ENCODE measurements around the gene TNRC6C. TPM values are rescaled to one million over a fixed set of nuclear protein-coding genes. Genes with fewer than 3 reads are reported as not detected.

Gene TNRC6C
- total RNA-seq, 4 donors from 2014 or later = 5.3 to 15.4 (median 6.8) TPM

DNA sequence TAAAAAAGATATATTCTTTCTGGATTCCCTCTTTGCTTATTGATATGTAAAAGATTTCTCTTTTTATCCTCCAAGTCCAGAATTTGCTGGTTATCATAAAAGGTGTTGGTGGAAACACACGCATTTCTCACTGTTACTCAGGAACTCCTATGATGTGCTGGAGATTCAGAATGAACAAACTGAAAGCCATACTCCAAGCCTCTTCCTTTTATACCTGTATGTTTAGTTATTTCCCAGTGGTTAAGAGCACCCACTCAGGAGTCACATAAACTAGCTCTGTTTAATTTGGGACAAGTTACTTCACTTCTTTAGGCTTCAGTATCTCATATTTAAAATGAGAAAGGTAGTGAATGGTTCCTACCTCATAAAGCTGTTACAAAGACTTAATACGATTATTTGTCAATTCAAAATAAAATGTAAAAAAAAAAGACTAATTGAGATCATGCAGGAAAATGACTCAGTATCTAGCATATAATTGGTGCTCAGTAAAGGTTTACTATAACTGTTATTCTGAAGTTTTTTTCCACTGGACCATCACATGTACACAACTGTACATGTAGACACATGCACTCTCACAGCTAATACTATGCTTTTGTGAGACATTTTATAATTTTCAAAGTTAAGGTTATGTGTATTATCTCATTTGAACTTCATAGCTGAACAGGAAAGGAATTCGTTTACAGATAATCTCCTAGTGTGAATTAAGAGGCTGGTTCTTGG lies 47.1 kb downstream of the TNRC6C start:
- TF ChIP-seq POLR2A (IDR thresholded peaks at IDR 0.05) = no peak
- TF ChIP-seq, protein P1, sequence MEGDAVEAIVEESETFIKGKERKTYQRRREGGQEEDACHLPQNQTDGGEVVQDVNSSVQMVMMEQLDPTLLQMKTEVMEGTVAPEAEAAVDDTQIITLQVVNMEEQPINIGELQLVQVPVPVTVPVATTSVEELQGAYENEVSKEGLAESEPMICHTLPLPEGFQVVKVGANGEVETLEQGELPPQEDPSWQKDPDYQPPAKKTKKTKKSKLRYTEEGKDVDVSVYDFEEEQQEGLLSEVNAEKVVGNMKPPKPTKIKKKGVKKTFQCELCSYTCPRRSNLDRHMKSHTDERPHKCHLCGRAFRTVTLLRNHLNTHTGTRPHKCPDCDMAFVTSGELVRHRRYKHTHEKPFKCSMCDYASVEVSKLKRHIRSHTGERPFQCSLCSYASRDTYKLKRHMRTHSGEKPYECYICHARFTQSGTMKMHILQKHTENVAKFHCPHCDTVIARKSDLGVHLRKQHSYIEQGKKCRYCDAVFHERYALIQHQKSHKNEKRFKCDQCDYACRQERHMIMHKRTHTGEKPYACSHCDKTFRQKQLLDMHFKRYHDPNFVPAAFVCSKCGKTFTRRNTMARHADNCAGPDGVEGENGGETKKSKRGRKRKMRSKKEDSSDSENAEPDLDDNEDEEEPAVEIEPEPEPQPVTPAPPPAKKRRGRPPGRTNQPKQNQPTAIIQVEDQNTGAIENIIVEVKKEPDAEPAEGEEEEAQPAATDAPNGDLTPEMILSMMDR (IDR thresholded peaks at IDR 0.05) = no peak
- no peak for DNase-seq (ENCODE audit: low spot score in 2 of 2)
- intact Hi-C loops (cut with DNase I; ENCODE audit: low total_unique reads) = no loop called here
- no peak overlapping the region for H3K4me3 ChIP-seq (ENCODE audit: low read depth, poor library complexity, severe bottlenecking)
- 88 to 91% methylated on average over 3 of the region's 3 CpGs for WGBS, 2 donors

DNA sequence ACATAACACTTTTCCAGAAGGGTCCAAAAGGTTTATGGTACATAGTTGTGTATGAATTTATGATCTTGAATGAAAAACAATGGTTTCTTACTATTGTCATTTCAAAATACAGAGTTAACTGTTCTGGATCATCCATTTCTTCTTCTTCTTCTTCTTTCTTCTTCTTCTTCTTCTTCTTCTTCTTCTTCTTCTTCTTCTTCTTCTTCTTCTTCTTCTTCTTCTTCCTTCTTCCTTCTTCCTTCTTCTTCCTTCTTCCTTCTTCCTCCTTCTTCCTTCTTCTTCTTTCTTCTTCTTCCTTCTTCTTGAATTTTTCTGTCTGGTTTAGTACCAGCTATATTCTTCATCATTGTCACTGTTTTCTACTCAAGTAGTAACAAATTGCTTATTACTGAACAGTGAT lies 47.8 kb downstream of the TNRC6C start:
- no peak for DNase-seq (ENCODE audit: low spot score in 2 of 2)
- no peak overlapping the region for H3K4me3 ChIP-seq (ENCODE audit: low read depth, poor library complexity, severe bottlenecking)
- intact Hi-C loops (cut with DNase I; ENCODE audit: low total_unique reads) = no loop called here
- TF ChIP-seq, protein P1 (IDR thresholded peaks at IDR 0.05) = no peak
- TF ChIP-seq POLR2A (IDR thresholded peaks at IDR 0.05) = no peak

DNA sequence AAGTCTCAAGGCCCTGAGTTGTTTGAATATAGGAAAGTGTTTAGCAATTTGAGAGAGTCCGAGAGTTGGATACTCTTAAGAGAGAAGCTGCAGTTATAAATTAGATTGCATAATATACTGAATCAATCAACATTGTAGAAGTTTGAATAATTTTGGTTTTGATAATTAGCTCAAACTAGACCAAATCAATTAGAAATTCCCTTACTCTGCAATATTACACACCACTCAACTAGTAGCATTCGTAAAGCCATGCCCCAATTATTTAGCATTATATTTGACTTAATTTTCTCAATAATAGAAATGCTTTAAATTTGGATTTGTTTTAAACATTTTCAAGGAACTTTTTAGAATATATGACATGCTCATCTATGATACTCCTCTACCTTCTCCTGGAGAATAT lies 49.1 kb downstream of the TNRC6C start:
- DNase-seq (ENCODE audit: low spot score in 2 of 2) = no peak
- TF ChIP-seq, protein P1 (IDR thresholded peaks at IDR 0.05) = no peak
- TF ChIP-seq POLR2A (IDR thresholded peaks at IDR 0.05) = no peak
- no peak overlapping the region for H3K4me3 ChIP-seq (ENCODE audit: low read depth, poor library complexity, severe bottlenecking)
- intact Hi-C loops (cut with DNase I; ENCODE audit: low total_unique reads) = no loop called here
- 96 to 98% methylated on average over 2 of the region's 2 CpGs for WGBS, 2 donors

DNA sequence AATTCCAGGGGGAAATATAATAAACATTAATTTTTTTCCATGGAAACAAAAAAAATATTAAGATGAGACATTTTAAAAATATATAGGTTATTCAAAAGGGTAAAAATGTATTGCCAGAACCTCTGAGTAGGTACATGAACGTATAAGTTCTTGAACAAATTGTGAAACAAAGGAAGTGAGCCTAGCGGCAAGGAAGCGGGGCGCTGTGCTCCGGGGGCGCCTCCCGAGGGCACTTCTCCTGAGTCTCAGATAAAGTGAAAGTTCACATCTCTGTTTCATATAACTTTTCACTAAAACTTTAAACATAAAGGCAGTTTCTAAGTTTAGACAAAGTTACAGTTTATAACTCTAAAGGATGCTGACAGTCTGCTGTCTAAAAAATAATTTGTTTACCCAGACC lies 52.3 kb downstream of the TNRC6C start:
- TF ChIP-seq, protein P1 (IDR thresholded peaks at IDR 0.05) = no peak
- TF ChIP-seq POLR2A (IDR thresholded peaks at IDR 0.05) = no peak
- intact Hi-C loops (cut with DNase I; ENCODE audit: low total_unique reads) = loop anchor here (5.0 kb wide), 1 partner anchor 468 kb away; no protein-coding TSS in a partner anchor
- WGBS, 2 donors = 76 to 86% methylated on average over 7 of the region's 7 CpGs
- DNase-seq (ENCODE audit: low spot score in 2 of 2) = no peak
- H3K4me3 ChIP-seq (ENCODE audit: low read depth, poor library complexity, severe bottlenecking) = no peak overlapping the region

DNA sequence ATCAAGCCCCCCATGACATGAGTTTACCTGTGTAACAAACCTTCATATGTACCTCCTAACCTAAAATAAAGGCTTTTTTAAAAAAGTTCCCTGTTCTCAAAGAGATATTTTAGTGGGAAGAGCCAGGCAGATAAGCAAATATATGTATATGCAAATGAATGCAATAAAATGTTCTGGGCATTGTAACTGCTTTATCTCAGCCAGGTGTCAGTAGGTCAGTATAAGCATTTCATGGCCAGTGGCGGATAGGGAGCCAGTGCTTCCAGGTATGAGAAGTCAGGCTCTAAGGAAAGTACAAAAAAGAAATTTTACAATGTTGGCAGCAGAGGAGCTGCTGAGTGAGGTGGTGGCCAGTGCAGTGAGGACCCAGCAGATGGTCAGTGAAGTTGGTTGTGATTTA lies 53.9 kb downstream of the TNRC6C start:
- H3K4me3 ChIP-seq (ENCODE audit: low read depth, poor library complexity, severe bottlenecking) = no peak overlapping the region
- intact Hi-C loops (cut with DNase I; ENCODE audit: low total_unique reads) = loop anchor here (5.0 kb wide), 1 partner anchor 470 kb away; no protein-coding TSS in a partner anchor
- TF ChIP-seq POLR2A (IDR thresholded peaks at IDR 0.05) = no peak
- TF ChIP-seq, protein P1 (IDR thresholded peaks at IDR 0.05) = no peak
- WGBS, 2 donors = 90 to 91% methylated on average over 1 of the region's 1 CpG
- DNase-seq (ENCODE audit: low spot score in 2 of 2) = no peak

All from lower leg skin (tissue), 4 donors.